ENCODE measurements around the gene TTLL9. TPM values are rescaled to one million over a fixed set of nuclear protein-coding genes. Genes with fewer than 3 reads are reported as not detected.

The TTLL9 gene
- total and polyA plus RNA-seq, 4 donors: 0.06 to 0.08 TPM; not detected in 2

GRCh38 chr20:31837896-31838397, 32.5 kb upstream of the TTLL9 start (continued):
- no peak for TF ChIP-seq FOXA2 (IDR thresholded peaks at IDR 0.05)

- Histone ChIP-seq H3K27me3 (ENCODE audit: control insufficient read depth in 4 of 4, insufficient read depth in 4 of 4, low read length in 3 of 4) (peaks cover 0 to 3% (median 0%) of the 10 kb centered on the region in 4 donors), H3K27ac (ENCODE audit: low read depth in 1 of 2, low read length in 2 of 2) (no peak overlapping the region), H3K4me3 (ENCODE audit: low read depth in 1 of 3, low read length in 3 of 3) (no peak overlapping the region), H3K36me3 (ENCODE audit: control insufficient read depth in 4 of 4, insufficient read depth in 3 of 4, low read depth in 1 of 4, low read length in 3 of 4) (no peaks in the 10 kb centered on the region), H3K9me3 (ENCODE audit: control insufficient read depth in 4 of 4, low read length in 3 of 4) (no peaks in the 10 kb centered on the region), H3K4me1 (ENCODE audit: control insufficient read depth in 4 of 4, insufficient read depth in 4 of 4, low read length in 3 of 4) (no peaks in the 10 kb centered on the region), H3K9ac (ENCODE audit: low read depth in 1 of 2, low read length in 2 of 2) (no peak overlapping the region)
- WGBS: 79% methylated on average over 9 of the region's 9 CpGs
- TF ChIP-seq RAD21 (IDR thresholded peaks at IDR 0.05): no peak
- TF ChIP-seq CTCF (IDR thresholded peaks at IDR 0.05; ENCODE audit: low read depth, low read length, missing input control): no peak
- no peak for TF ChIP-seq REST (IDR thresholded peaks at IDR 0.05)
- no peak for TF ChIP-seq HNF4G (IDR thresholded peaks at IDR 0.05)
- TF ChIP-seq FOXA1 (IDR thresholded peaks at IDR 0.05): no peak
- TF ChIP-seq NR2F2 (IDR thresholded peaks at IDR 0.05): no peak
- no peak for TF ChIP-seq FOXA2 (IDR thresholded peaks at IDR 0.05)
- no peak for DNase-seq (ENCODE audit: low spot score)
Measured at GRCh38 chr20:31838646-31839292, 31.7 kb upstream of the TTLL9 start.

- H3K4me1 ChIP-seq (ENCODE audit: control insufficient read depth in 4 of 4, insufficient read depth in 4 of 4, low read length in 3 of 4): no peaks in the 10 kb centered on the region
- H3K27me3 ChIP-seq (ENCODE audit: control insufficient read depth in 4 of 4, insufficient read depth in 4 of 4, low read length in 3 of 4): peaks cover 0 to 3% (median 0%) of the 10 kb centered on the region in 4 donors
- no peak overlapping the region for H3K4me3 ChIP-seq (ENCODE audit: low read depth in 1 of 3, low read length in 3 of 3)
- no peaks in the 10 kb centered on the region for H3K36me3 ChIP-seq (ENCODE audit: control insufficient read depth in 4 of 4, insufficient read depth in 3 of 4, low read depth in 1 of 4, low read length in 3 of 4)
- no peak overlapping the region for H3K9ac ChIP-seq (ENCODE audit: low read depth in 1 of 2, low read length in 2 of 2)
- H3K27ac ChIP-seq (ENCODE audit: low read depth in 1 of 2, low read length in 2 of 2): no peak overlapping the region
- DNase-seq (ENCODE audit: low spot score): no peak
- TF ChIP-seq ZBTB33 (IDR thresholded peaks at IDR 0.05) (no peak), NR2F2 (IDR thresholded peaks at IDR 0.05) (no peak), EGR1 (IDR thresholded peaks at IDR 0.05; ENCODE audit: low read depth in 2 of 2) (no peak), JUND (IDR thresholded peaks at IDR 0.05) (no peak)
- H3K9me3 ChIP-seq (ENCODE audit: control insufficient read depth in 4 of 4, low read length in 3 of 4): no peaks in the 10 kb centered on the region
- WGBS: 74% methylated on average over 5 of the region's 5 CpGs
Measured at GRCh38 chr20:31839782-31840487, 30.5 kb upstream of the TTLL9 start.
